ENCODE results near the gene LAMB2. TPM values are rescaled to one million over a fixed set of nuclear protein-coding genes. Genes with fewer than 3 reads are reported as not detected.

Gene LAMB2
- total and polyA plus RNA-seq, 2 of the 8 experiments (the other 6 are each of a cell fraction or from before 2014, with no cell fraction given), result 112 to 153 TPM

DNA sequence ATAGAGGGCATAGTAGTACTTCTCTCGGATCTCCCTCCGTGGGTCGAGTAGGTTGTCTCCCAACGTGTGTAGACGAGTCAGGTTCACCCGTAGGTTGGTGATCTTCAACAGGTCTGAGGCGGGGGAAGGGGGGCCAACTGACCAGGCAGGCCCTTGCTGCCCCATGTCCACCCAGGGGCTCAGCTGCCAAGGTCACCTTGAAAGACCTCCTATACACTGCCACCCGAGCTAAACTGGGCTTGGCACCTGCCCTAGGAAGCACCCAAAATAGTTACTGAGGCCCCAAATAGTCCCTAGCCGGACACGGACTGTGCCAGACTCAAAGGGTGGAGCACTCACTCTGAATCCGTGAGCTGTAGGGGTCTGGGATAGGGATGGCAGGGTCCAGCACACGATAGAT is 1.8 kb downstream of the LAMB2 start:
- no peaks in the 10 kb centered on the region for H3K79me2 ChIP-seq (ENCODE audit: control insufficient read depth in 1 of 2, insufficient read depth in 2 of 2, low read length in 2 of 2)
- no peak overlapping the region for H4K5ac ChIP-seq (ENCODE audit: insufficient read length, low read depth, low read length)
- H4K20me1 ChIP-seq (replicated peaks in 1 of 2; ENCODE audit: control insufficient read depth in 1 of 2, insufficient read depth in 2 of 2, low read length in 2 of 2), result peaks cover 0 to 4% of the 10 kb centered on the region in 2 experiments
- FAIRE-seq (no peak), DNase-seq (ENCODE audit: low read depth in 1 of 2, low spot score in 2 of 2) (no peak)
- TF ChIP-seq ZNF274 (IDR thresholded peaks at IDR 0.05; ENCODE audit: borderline replicate concordance, extremely low read depth, low read length) (no peak), CTBP2 (IDR thresholded peaks at IDR 0.05; ENCODE audit: borderline replicate concordance, insufficient read depth, insufficient read length, low read length) (no peak), BRCA1 (IDR thresholded peaks at IDR 0.05; ENCODE audit: low read depth, low read length) (no peak), SP1 (IDR thresholded peaks at IDR 0.05; ENCODE audit: low read depth, low read length) (no peak)
- H3K23me2 ChIP-seq (ENCODE audit: low read depth, low read length), result peaks cover 12% of the 10 kb centered on the region
- no peak overlapping the region for H2AK5ac ChIP-seq (ENCODE audit: low read depth, low read length)
- no peaks in the 10 kb centered on the region for H3K27me3 ChIP-seq (replicated peaks in 1 of 4; ENCODE audit: control insufficient read depth in 3 of 4, extremely low read depth in 1 of 4, insufficient read depth in 3 of 4, low read length in 3 of 4)
- H3K14ac ChIP-seq (ENCODE audit: insufficient read length), result no peak overlapping the region
- no peak overlapping the region for H2BK120ac ChIP-seq (replicated peaks; ENCODE audit: low read depth, low read length)
- no peak overlapping the region for H2AFZ ChIP-seq (ENCODE audit: low read length)
- no peak overlapping the region for H3K27ac ChIP-seq (ENCODE audit: low read depth, low read length)
- no peak overlapping the region for H3K4me2 ChIP-seq (ENCODE audit: insufficient read depth in 1 of 2, low read depth in 2 of 2, low read length in 2 of 2)
- H3K9ac ChIP-seq (replicated peaks in 1 of 4; ENCODE audit: extremely low read depth in 1 of 4, low read depth in 3 of 4, low read length in 3 of 4), result 0 out of 7 replicates have a peak overlapping the region, but pooled peaks of 1 of the 4 experiments have one; percentile 15
- H3K56ac ChIP-seq (replicated peaks; ENCODE audit: insufficient read length, low read depth, low read length), result no peak overlapping the region
- H3K4ac ChIP-seq (replicated peaks; ENCODE audit: insufficient read length, low read depth, low read length), result no peak overlapping the region
- no peak overlapping the region for H2BK15ac ChIP-seq (ENCODE audit: low read length)
- H2BK12ac ChIP-seq (ENCODE audit: low read depth, low read length), result 0 out of 2 replicates have a peak overlapping the region, but pooled peaks have one; percentile 5
- H3K18ac ChIP-seq (ENCODE audit: extremely low read depth, low read length), result no peak overlapping the region
- H3K4me3 ChIP-seq (ENCODE audit: extremely low read depth in 1 of 4, insufficient read depth in 2 of 4, low read depth in 3 of 4, low read length in 4 of 4), result no peak overlapping the region
- no peak overlapping the region for H2BK20ac ChIP-seq (ENCODE audit: low read length)
- 85% methylated on average over 12 of the region's 12 CpGs; no CpG with 5 or more reads in 1 of the 2 experiments for WGBS, 2 experiments (ENCODE audit: extremely low coverage in 1 of 2, insufficient coverage in 1 of 2, insufficient read length in 1 of 2, insufficient replicate concordance in 2 of 2, low coverage in 1 of 2, low lambda C conversion rate in 2 of 2, missing lambda C conversion rate in 1 of 2)
- H3K36me3 ChIP-seq (ENCODE audit: control insufficient read depth in 2 of 4, insufficient read depth in 4 of 4, low read length in 3 of 4), result 0 out of 8 replicates have a peak, but pooled peaks cover 0 to 2% (median 0%) of the 10 kb centered on the region in 4 experiments
- H3K23ac ChIP-seq (ENCODE audit: insufficient read length), result no peak overlapping the region
- H3K4me1 ChIP-seq (replicated peaks in 1 of 4; ENCODE audit: control insufficient read depth in 3 of 4, insufficient read depth in 4 of 4, low read length in 3 of 4), result peaks cover 0 to 8% (median 7%) of the 10 kb centered on the region in 4 experiments; a peak in 6 of 7 replicates
- H3K9me3 ChIP-seq (ENCODE audit: insufficient read depth in 2 of 2, low read depth in 1 of 2, low read length in 1 of 2), result no peaks in the 10 kb centered on the region
- POLR2A ChIA-PET (ENCODE audit: partially characterized antibody), result interaction anchor here (1.0 to 2.2 kb wide), 8 partner anchors 10 to 124 kb away, joined by 3 to 8 read pairs (median 3); partner anchors contain the start of genes QARS1, QRICH1, USP19 and WDR6
- H4K91ac ChIP-seq (replicated peaks; ENCODE audit: insufficient read length, low read length), result no peak overlapping the region
- H3K79me1 ChIP-seq (ENCODE audit: low read depth, low read length), result 0 out of 2 replicates have a peak, but pooled peaks cover 4% of the 10 kb centered on the region
- H4K8ac ChIP-seq (ENCODE audit: extremely low read depth, insufficient read depth, low read length), result peak overlapping the region; percentile 29; the same call in 1 of the 2 replicates
- H2BK5ac ChIP-seq (ENCODE audit: low read depth, low read length), result peak overlapping the region; percentile 35; the same call in 1 of the 2 replicates
- CTCF ChIA-PET (ENCODE audit: partially characterized antibody), result interaction anchor here (0.6 to 3.1 kb wide), 5 partner anchors 9 to 39 kb away, joined by 3 to 20 read pairs (median 4); partner anchors contain the start of gene USP19
